SK-N-SH treated with all-trans-retinoic acid at 6 μM for 48 hours (cell line): Measurements from ENCODE around the gene RPP40.

Experiments used
- ATAC-seq: fragments of 200-7000 bp; cut with Tn5 transposase; 3 replicates; pipeline ENCODE4 v1.9.1; 2020; ENCODE audit warnings: mild to moderate bottlenecking, moderate library complexity
- ARNTL ChIP-seq: fragments of 450-650 bp; formaldehyde crosslinking; IDR thresholded peaks from 2 replicates; pipeline ENCODE4 v1.5.0; 2020; ENCODE audit warnings: low read depth, mild to moderate bottlenecking, moderate library complexity, borderline replicate concordance
- BACH2 ChIP-seq: fragments of 250-450 bp; sonication (Bioruptor Pico); IDR thresholded peaks from 2 replicates; pipeline ENCODE4 v1.9.0; 2021; ENCODE audit warnings: mild to moderate bottlenecking, borderline replicate concordance
- CSDC2 ChIP-seq: fragments of 250-450 bp; sonication (Bioruptor Pico); IDR thresholded peaks from 2 replicates; pipeline ENCODE4 v1.5.0; 2020; ENCODE audit warnings: mild to moderate bottlenecking, moderate library complexity
- ESRRG ChIP-seq: fragments of 250-450 bp; sonication (Bioruptor Pico); IDR thresholded peaks from 2 replicates; pipeline ENCODE4 v1.6.1; 2021; ENCODE audit warnings: mild to moderate bottlenecking
- GLIS3 ChIP-seq: fragments of 250-450 bp; sonication (Bioruptor Pico); IDR thresholded peaks from 2 replicates; pipeline ENCODE4 v1.5.0; 2020; ENCODE audit warnings: mild to moderate bottlenecking, moderate library complexity
- OSR1 ChIP-seq: fragments of 250-450 bp; sonication (Bioruptor Pico); IDR thresholded peaks from 2 replicates; pipeline ENCODE4 v1.8.0; 2022; ENCODE audit warnings: moderate library complexity, mild to moderate bottlenecking, inconsistent platforms
- PPARA ChIP-seq: fragments of 250-450 bp; sonication (Bioruptor Pico); IDR thresholded peaks from 2 replicates; pipeline ENCODE4 v1.5.0; 2020; ENCODE audit warnings: mild to moderate bottlenecking, borderline replicate concordance
- SNAI2 ChIP-seq: fragments of 250-450 bp; sonication (Bioruptor Pico); IDR thresholded peaks from 2 replicates; pipeline ENCODE4 v1.5.0; 2020; ENCODE audit warnings: mild to moderate bottlenecking, moderate library complexity
- TOX ChIP-seq: fragments of 250-450 bp; sonication (Bioruptor Pico); IDR thresholded peaks from 2 replicates; pipeline ENCODE4 v1.8.0; 2021; ENCODE audit warnings: mild to moderate bottlenecking, moderate library complexity, borderline replicate concordance
- ZC3H10 ChIP-seq: fragments of 250-450 bp; sonication (Bioruptor Pico); IDR thresholded peaks from 2 replicates; pipeline ENCODE4 v1.5.1; 2021; ENCODE audit warnings: mild to moderate bottlenecking, moderate library complexity
- ZFP3 ChIP-seq: fragments of 250-450 bp; sonication (Bioruptor Pico); IDR thresholded peaks from 2 replicates; pipeline ENCODE4 v1.5.0; 2020; ENCODE audit warnings: mild to moderate bottlenecking, moderate library complexity
- ZFP30 ChIP-seq: fragments of 450-650 bp; formaldehyde crosslinking; IDR thresholded peaks from 2 replicates; pipeline ENCODE4 v1.5.0; 2022; ENCODE audit warnings: mild to moderate bottlenecking, moderate library complexity
- ZNF565 ChIP-seq: fragments of 450-650 bp; formaldehyde crosslinking; conservative IDR thresholded peaks from 2 replicates; pipeline ENCODE4 v1.5.0; 2020; ENCODE audit warnings: low read depth, mild to moderate bottlenecking, moderate library complexity
- ZNF8 ChIP-seq: fragments of 450-650 bp; formaldehyde crosslinking; IDR thresholded peaks from 2 replicates; pipeline ENCODE4 v1.5.0; 2020; ENCODE audit warnings: mild to moderate bottlenecking, moderate library complexity
- TF ChIP-seq, protein P1 (sequence below): fragments of 250-450 bp; sonication (Bioruptor Pico); IDR thresholded peaks from 2 replicates; pipeline ENCODE4 v1.8.0; 2020; ENCODE audit warnings: mild to moderate bottlenecking, moderate library complexity, borderline replicate concordance
- TF ChIP-seq, protein P2 (sequence below): fragments of 250-450 bp; sonication (Bioruptor Pico); IDR thresholded peaks from 2 replicates; pipeline ENCODE4 v1.5.1; 2020; ENCODE audit warnings: low read depth, mild to moderate bottlenecking, moderate library complexity
- TF ChIP-seq, protein P3 (sequence below): fragments of 250-450 bp; sonication (Bioruptor Pico); IDR thresholded peaks from 2 replicates; pipeline ENCODE4 v1.5.0; 2020; ENCODE audit warnings: mild to moderate bottlenecking, moderate library complexity
- TF ChIP-seq, protein P4 (sequence below): fragments of 250-450 bp; sonication (Bioruptor Pico); IDR thresholded peaks from 2 replicates; pipeline ENCODE4 v1.8.0; 2021; ENCODE audit warnings: low read depth, mild to moderate bottlenecking, moderate library complexity, borderline replicate concordance

RPP40 gene

DNA sequence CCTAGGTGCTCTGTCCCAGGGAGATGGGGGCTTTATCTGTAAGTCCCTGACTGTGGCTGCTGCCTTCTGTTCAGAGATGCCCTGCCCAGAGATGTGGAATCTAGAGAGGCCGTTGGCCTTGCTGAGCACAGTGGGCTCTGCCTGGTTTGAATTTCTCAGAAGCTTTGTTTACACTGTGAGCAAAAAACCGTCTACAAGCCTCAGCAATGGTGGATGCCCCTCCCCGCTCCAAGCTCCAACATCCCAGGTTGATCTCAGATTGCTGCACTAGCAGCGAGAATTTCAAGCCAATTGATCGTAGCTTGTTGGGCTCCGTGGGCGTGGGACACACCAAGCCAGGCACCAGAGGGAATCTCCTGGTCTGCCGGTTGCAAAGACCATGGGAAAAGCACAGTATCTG, 16.3 kb upstream of the RPP40 start:
- ATAC-seq: no peak
- TF ChIP-seq PPARA (CRISPR knock-in tag): no peak
- no peak for TF ChIP-seq GLIS3
- TF ChIP-seq, protein P1, sequence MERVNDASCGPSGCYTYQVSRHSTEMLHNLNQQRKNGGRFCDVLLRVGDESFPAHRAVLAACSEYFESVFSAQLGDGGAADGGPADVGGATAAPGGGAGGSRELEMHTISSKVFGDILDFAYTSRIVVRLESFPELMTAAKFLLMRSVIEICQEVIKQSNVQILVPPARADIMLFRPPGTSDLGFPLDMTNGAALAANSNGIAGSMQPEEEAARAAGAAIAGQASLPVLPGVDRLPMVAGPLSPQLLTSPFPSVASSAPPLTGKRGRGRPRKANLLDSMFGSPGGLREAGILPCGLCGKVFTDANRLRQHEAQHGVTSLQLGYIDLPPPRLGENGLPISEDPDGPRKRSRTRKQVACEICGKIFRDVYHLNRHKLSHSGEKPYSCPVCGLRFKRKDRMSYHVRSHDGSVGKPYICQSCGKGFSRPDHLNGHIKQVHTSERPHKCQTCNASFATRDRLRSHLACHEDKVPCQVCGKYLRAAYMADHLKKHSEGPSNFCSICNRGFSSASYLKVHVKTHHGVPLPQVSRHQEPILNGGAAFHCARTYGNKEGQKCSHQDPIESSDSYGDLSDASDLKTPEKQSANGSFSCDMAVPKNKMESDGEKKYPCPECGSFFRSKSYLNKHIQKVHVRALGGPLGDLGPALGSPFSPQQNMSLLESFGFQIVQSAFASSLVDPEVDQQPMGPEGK (CRISPR knock-in tag): no peak
- TF ChIP-seq ARNTL (CRISPR knock-in tag): no peak
- TF ChIP-seq ZFP3 (CRISPR knock-in tag): no peak
- TF ChIP-seq ZNF8 (CRISPR knock-in tag): no peak
- TF ChIP-seq, protein P2, sequence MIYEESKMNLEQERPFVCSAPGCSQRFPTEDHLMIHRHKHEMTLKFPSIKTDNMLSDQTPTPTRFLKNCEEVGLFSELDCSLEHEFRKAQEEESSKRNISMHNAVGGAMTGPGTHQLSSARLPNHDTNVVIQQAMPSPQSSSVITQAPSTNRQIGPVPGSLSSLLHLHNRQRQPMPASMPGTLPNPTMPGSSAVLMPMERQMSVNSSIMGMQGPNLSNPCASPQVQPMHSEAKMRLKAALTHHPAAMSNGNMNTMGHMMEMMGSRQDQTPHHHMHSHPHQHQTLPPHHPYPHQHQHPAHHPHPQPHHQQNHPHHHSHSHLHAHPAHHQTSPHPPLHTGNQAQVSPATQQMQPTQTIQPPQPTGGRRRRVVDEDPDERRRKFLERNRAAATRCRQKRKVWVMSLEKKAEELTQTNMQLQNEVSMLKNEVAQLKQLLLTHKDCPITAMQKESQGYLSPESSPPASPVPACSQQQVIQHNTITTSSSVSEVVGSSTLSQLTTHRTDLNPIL: no peak
- no peak for TF ChIP-seq BACH2 (CRISPR knock-in tag)
- no peak for TF ChIP-seq ZC3H10
- TF ChIP-seq, protein P3, sequence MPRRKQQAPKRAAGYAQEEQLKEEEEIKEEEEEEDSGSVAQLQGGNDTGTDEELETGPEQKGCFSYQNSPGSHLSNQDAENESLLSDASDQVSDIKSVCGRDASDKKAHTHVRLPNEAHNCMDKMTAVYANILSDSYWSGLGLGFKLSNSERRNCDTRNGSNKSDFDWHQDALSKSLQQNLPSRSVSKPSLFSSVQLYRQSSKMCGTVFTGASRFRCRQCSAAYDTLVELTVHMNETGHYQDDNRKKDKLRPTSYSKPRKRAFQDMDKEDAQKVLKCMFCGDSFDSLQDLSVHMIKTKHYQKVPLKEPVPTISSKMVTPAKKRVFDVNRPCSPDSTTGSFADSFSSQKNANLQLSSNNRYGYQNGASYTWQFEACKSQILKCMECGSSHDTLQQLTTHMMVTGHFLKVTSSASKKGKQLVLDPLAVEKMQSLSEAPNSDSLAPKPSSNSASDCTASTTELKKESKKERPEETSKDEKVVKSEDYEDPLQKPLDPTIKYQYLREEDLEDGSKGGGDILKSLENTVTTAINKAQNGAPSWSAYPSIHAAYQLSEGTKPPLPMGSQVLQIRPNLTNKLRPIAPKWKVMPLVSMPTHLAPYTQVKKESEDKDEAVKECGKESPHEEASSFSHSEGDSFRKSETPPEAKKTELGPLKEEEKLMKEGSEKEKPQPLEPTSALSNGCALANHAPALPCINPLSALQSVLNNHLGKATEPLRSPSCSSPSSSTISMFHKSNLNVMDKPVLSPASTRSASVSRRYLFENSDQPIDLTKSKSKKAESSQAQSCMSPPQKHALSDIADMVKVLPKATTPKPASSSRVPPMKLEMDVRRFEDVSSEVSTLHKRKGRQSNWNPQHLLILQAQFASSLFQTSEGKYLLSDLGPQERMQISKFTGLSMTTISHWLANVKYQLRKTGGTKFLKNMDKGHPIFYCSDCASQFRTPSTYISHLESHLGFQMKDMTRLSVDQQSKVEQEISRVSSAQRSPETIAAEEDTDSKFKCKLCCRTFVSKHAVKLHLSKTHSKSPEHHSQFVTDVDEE (CRISPR knock-in tag): no peak
- TF ChIP-seq ZNF565 (CRISPR knock-in tag): no peak

DNA sequence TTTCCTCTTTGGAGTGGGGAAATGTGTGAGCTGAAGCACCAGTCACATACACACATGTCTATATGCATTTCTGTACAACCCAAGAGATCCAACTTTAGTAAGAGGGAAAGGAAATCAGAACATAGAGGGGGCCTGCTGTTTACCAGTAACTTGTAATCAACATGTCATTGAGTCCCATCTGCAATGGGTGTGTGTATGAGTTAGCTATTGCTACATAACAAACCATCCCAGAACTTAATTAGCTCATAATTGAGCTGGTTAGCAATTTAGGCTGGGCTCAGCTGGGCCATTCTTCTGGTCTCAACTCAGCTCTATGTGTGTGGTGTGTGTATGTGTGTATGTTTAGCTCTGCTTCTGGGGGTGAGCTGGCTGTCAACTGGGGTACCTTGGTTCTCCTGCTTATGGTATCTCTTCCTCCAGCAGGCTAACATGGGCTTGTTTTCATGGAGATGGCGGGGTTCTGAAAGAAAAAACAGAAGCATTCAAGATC, 10.3 kb upstream of the RPP40 start:
- no peak for ATAC-seq
- TF ChIP-seq ZNF565 (CRISPR knock-in tag): no peak
- TF ChIP-seq ESRRG (CRISPR knock-in tag): no peak
- no peak for TF ChIP-seq TOX (CRISPR knock-in tag)
- no peak for TF ChIP-seq CSDC2 (CRISPR knock-in tag)

DNA sequence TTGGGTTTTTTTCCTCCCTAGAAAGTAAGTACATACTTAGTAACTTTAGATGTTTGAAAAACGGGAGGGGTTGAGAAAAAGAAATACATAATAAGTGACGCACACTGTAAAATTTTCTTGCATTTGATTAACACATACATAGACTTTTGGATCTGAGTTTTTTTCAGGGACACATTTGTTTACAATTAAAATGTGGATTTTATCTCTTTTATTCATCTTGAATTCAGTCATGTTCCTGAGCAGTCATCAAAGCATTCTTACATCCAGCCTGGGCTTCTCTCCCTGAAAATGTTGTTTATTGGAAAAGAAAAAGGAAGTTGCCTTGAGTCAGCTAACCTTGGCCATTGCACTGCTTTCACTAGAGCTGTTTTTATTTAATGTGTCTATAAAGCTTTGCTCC, 8.7 kb upstream of the RPP40 start:
- no peak for TF ChIP-seq SNAI2 (CRISPR knock-in tag)
- TF ChIP-seq ZFP3 (CRISPR knock-in tag): no peak
- TF ChIP-seq ARNTL (CRISPR knock-in tag): no peak
- TF ChIP-seq, protein P3 (CRISPR knock-in tag): no peak
- TF ChIP-seq CSDC2 (CRISPR knock-in tag): no peak
- TF ChIP-seq, protein P1 (CRISPR knock-in tag): no peak
- peak; percentile 94 for ATAC-seq

DNA sequence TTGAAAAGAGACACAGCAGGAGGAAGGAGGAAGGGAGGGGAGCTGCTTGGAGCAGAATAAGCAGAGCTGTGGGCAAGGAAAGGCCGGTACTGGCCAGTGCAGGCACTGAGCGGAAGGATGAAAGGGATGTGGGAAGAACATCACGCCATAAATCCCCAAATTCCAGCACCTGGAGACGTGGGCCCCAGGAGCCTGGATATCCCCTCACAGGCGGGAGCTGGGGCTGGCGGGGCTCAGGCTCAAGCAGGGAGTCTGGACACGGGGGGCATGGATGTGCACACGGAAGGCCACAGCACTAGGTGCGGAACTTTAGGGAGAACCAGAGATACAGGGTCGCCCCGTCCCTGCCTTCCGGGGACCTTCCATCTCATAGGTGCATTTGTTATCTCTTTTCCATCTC, 7.5 kb upstream of the RPP40 start:
- ATAC-seq: no peak
- TF ChIP-seq, protein P3 (CRISPR knock-in tag): no peak
- TF ChIP-seq, protein P4, sequence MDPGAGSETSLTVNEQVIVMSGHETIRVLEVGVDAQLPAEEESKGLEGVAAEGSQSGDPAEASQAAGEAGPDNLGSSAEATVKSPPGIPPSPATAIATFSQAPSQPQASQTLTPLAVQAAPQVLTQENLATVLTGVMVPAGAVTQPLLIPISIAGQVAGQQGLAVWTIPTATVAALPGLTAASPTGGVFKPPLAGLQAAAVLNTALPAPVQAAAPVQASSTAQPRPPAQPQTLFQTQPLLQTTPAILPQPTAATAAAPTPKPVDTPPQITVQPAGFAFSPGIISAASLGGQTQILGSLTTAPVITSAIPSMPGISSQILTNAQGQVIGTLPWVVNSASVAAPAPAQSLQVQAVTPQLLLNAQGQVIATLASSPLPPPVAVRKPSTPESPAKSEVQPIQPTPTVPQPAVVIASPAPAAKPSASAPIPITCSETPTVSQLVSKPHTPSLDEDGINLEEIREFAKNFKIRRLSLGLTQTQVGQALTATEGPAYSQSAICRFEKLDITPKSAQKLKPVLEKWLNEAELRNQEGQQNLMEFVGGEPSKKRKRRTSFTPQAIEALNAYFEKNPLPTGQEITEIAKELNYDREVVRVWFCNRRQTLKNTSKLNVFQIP (CRISPR knock-in tag): no peak
- no peak for TF ChIP-seq ARNTL (CRISPR knock-in tag)
- no peak for TF ChIP-seq ZNF8 (CRISPR knock-in tag)
- no peak for TF ChIP-seq OSR1 (CRISPR knock-in tag)
- no peak for TF ChIP-seq ZFP30 (CRISPR knock-in tag)
- TF ChIP-seq, protein P2: no peak
